ENCODE measurements around the gene CHST11.

DNA sequence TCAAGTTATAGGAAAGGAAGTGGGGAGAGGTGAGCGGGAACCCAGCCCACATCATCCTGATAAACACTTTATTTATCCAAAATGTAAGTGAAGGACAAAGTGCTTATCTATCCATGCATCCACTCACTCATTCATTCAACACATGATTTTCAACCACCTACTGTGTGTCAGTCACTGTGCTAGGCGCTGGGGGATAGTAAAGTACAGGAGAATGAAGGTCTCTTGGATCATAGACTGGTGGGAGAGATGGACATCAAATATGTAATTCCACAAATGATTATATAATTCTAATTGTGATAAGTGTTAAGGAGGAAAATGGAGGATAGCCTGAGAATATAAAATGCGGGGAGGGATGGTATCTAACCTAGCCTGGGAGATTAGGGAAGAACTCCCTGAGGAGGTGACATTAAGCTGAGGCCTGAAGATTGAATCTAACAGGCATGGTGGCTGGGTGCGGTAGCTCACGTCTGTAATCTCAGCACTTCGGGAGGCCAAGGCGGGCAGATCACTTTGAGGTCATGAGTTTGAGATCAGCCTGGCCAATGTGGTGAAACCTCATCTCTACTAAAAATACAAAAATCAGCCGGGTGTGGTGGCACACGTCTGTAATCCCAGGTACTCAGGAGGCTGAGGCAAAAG, 41.3 kb upstream of the CHST11 start:
- TF ChIP-seq, protein P1, sequence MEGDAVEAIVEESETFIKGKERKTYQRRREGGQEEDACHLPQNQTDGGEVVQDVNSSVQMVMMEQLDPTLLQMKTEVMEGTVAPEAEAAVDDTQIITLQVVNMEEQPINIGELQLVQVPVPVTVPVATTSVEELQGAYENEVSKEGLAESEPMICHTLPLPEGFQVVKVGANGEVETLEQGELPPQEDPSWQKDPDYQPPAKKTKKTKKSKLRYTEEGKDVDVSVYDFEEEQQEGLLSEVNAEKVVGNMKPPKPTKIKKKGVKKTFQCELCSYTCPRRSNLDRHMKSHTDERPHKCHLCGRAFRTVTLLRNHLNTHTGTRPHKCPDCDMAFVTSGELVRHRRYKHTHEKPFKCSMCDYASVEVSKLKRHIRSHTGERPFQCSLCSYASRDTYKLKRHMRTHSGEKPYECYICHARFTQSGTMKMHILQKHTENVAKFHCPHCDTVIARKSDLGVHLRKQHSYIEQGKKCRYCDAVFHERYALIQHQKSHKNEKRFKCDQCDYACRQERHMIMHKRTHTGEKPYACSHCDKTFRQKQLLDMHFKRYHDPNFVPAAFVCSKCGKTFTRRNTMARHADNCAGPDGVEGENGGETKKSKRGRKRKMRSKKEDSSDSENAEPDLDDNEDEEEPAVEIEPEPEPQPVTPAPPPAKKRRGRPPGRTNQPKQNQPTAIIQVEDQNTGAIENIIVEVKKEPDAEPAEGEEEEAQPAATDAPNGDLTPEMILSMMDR (IDR thresholded peaks at IDR 0.05; ENCODE audit: low read depth, low read length, poor library complexity, severe bottlenecking), result no peak
- TF ChIP-seq EZH2phosphoT487 (IDR thresholded peaks at IDR 0.05; ENCODE audit: borderline replicate concordance, low read length), result no peak

Measured in DOHH2 (cell line).